Hepatocyte (in vitro differentiated cells): ENCODE data around the gene KRTAP10-3.

Experiments
- CTCF ChIP-seq: fragments of 200-600 bp; sonication (generic); IDR thresholded peaks from 2 replicates; pipeline ENCODE4 v1.5.1; 2016; ENCODE audit warnings: antibody characterized with exemption, mild to moderate bottlenecking; ENCODE audit not compliant: poor library complexity
- EZH2 ChIP-seq: fragments of 200-600 bp; sonication (generic); IDR thresholded peaks from 2 replicates; pipeline ENCODE4 v1.6.1; 2016; ENCODE audit warnings: antibody characterized with exemption, mild to moderate bottlenecking, borderline replicate concordance
- EZH2phosphoT487 ChIP-seq: fragments of 200-600 bp; sonication (generic); IDR thresholded peaks from one replicate; pipeline ENCODE4 v1.6.1; 2018; ENCODE audit warnings: antibody characterized with exemption, mild to moderate bottlenecking, low read depth, moderate library complexity; ENCODE audit not compliant: unreplicated experiment, severe bottlenecking

GRCh38 chr21:44547656-44548331 is 10.8 kb downstream of the KRTAP10-3 start:
- TF ChIP-seq CTCF (no peak), EZH2 (no peak), EZH2phosphoT487 (no peak)
